Activated naive CD4-positive, alpha-beta T cell treated with anti-CD3 and anti-CD28 coated beads, Interleukin-2, amount 50 U/mL, for 16 hours (primary cell): ENCODE measurements around the gene PFDN5.
"Not testable (repeated sequence)": the region's sequence is repeated elsewhere in the genome, so short reads cannot be mapped to it uniquely, and the experiment has no call there.

ENCODE experiments used
- DNase-seq: peaks from one replicate; pipeline ENCODE4 v3.0.0-alpha.2; 2020

Gene PFDN5

GRCh38 chr12:53328043-53328435, 32.7 kb downstream of the PFDN5 start:
- DNase-seq, result no peak

- DNase-seq, result no peak
Measured at GRCh38 chr12:53330671-53331070, 35.3 kb downstream of the PFDN5 start.

- not testable (repeated sequence) for DNase-seq
Measured at GRCh38 chr12:53332339-53332738, 37.0 kb downstream of the PFDN5 start.

GRCh38 chr12:53332744-53333143, 37.4 kb downstream of the PFDN5 start:
- DNase-seq, result no peak

- no peak for DNase-seq
Measured at GRCh38 chr12:53333289-53333688, 37.9 kb downstream of the PFDN5 start.

- DNase-seq, result no peak
Measured at GRCh38 chr12:53333845-53334244, 38.5 kb downstream of the PFDN5 start.

- DNase-seq, result no peak
Measured at GRCh38 chr12:53334822-53335221, 39.5 kb downstream of the PFDN5 start.

GRCh38 chr12:53336181-53336681, 40.9 kb downstream of the PFDN5 start, which contains the start of gene SP7:
SP7 (minus strand) TSS chr12:53336354; CDS start chr12:53335646, 708 bp downstream.
- no peak for DNase-seq

- DNase-seq, result no peak
Measured at GRCh38 chr12:53338017-53338416, 42.7 kb downstream of the PFDN5 start.

GRCh38 chr12:53338916-53339315, 43.6 kb downstream of the PFDN5 start:
- no peak for DNase-seq

- no peak for DNase-seq
Measured at GRCh38 chr12:53340398-53340797, 45.1 kb downstream of the PFDN5 start.

GRCh38 chr12:53343449-53343848, 48.1 kb downstream of the PFDN5 start:
- DNase-seq, result no peak

- no peak for DNase-seq
Measured at GRCh38 chr12:53343969-53344368, 48.6 kb downstream of the PFDN5 start.

- no peak for DNase-seq
Measured at GRCh38 chr12:53344487-53344823, 49.1 kb downstream of the PFDN5 start.

- DNase-seq, result peak; percentile 73
Measured at GRCh38 chr12:53344824-53345485, 49.6 kb downstream of the PFDN5 start.

GRCh38 chr12:53345486-53346188, 50.3 kb downstream of the PFDN5 start:
- DNase-seq, result no peak

- DNase-seq, result no peak
Measured at GRCh38 chr12:53346491-53346890, 51.1 kb downstream of the PFDN5 start.

GRCh38 chr12:53347905-53348304, 52.6 kb downstream of the PFDN5 start:
- DNase-seq, result no peak
